CD14-positive monocyte (primary cell): ENCODE measurements around the gene HIVEP3. TPM values are rescaled to one million over a fixed set of nuclear protein-coding genes. Genes with fewer than 3 reads are reported as not detected.

Experiments used
- DNase-seq, 3 donors: peaks; one replicate each; pipeline ENCODE4 v3.0.0-alpha.2; 2011 to 2022
- H2AFZ ChIP-seq: 2 replicates; pipeline ENCODE4 v1.6.0; 2012; ENCODE audit warnings: mild to moderate bottlenecking, low read depth, low read length, inconsistent platforms; ENCODE audit not compliant: insufficient read depth, poor library complexity, severe bottlenecking
- H3K27ac ChIP-seq, 2 donors: 1 replicate in 1 of 2; 2 replicates in 1 of 2; pipeline ENCODE4 v1.5.1; 2012 to 2013; ENCODE audit warnings: low read length in 2 of 2, control low read depth in 1 of 2, inconsistent platforms in 1 of 2, low read depth in 1 of 2, mild to moderate bottlenecking in 1 of 2
- H3K27me3 ChIP-seq, 2 donors: one replicate each; pipeline versions ENCODE4 v1.6.0 to v1.6.1; 2011 to 2013; ENCODE audit warnings: low read length in 2 of 2; ENCODE audit not compliant: control insufficient read depth in 2 of 2, insufficient read depth in 2 of 2
- H3K36me3 ChIP-seq, 2 donors: replicated peaks in 1 of 2; 1 replicate in 1 of 2; 2 replicates in 1 of 2; pipeline versions ENCODE4 v1.5.1 to v1.6.1; 2012 to 2013; ENCODE audit warnings: low read length in 2 of 2, control low read depth in 1 of 2, inconsistent platforms in 1 of 2, mild to moderate bottlenecking in 1 of 2; ENCODE audit not compliant: insufficient read depth in 2 of 2, control insufficient read depth in 1 of 2
- H3K4me1 ChIP-seq, 2 donors: 1 replicate in 1 of 2; 2 replicates in 1 of 2; pipeline versions ENCODE4 v1.5.1 to v1.6.1; 2012 to 2013; ENCODE audit warnings: low read length in 2 of 2, control low read depth in 1 of 2, inconsistent platforms in 1 of 2, mild to moderate bottlenecking in 1 of 2, moderate library complexity in 1 of 2; ENCODE audit not compliant: insufficient read depth in 2 of 2, control insufficient read depth in 1 of 2
- H3K4me2 ChIP-seq: replicated peaks from 2 replicates; pipeline ENCODE3; 2012; ENCODE audit warnings: low read length, moderate library complexity, mild to moderate bottlenecking; ENCODE audit not compliant: poor library complexity, severe bottlenecking; ENCODE audit errors: extremely low read depth
- H3K4me3 ChIP-seq, 3 experiments: fragments of 200-600 bp in 1 of 3; sonication (generic) in 1 of 3; replicated peaks in 1 of 3; 1 replicate in 2 of 3; 2 replicates in 1 of 3; pipeline ENCODE4 v1.5.1; 2011 to 2013; ENCODE audit warnings: low read length in 3 of 3, mild to moderate bottlenecking in 3 of 3, control low read depth in 2 of 3, low read depth in 2 of 3, inconsistent platforms in 1 of 3, moderate library complexity in 1 of 3
- H3K79me2 ChIP-seq: 2 replicates; pipeline ENCODE4 v1.6.0; 2012; ENCODE audit warnings: mild to moderate bottlenecking, control low read depth, inconsistent platforms, low read length, moderate library complexity; ENCODE audit not compliant: insufficient read depth
- H3K9ac ChIP-seq: 2 replicates; pipeline ENCODE4 v1.6.0; 2017; ENCODE audit warnings: low read length, mild to moderate bottlenecking; ENCODE audit not compliant: insufficient read depth, poor library complexity, severe bottlenecking
- H3K9me3 ChIP-seq, 2 donors: replicated peaks in 1 of 2; 1 replicate in 1 of 2; 2 replicates in 1 of 2; pipeline versions ENCODE4 v1.5.1 to v1.6.1; 2012 to 2013; ENCODE audit warnings: low read length in 2 of 2, control low read depth in 1 of 2; ENCODE audit not compliant: control insufficient read depth in 1 of 2, insufficient read depth in 1 of 2
- H4K20me1 ChIP-seq: 2 replicates; pipeline ENCODE4 v1.6.0; 2012; ENCODE audit warnings: mild to moderate bottlenecking, low read length, control low read depth, moderate library complexity; ENCODE audit not compliant: insufficient read depth
- H3K27ac Mint-ChIP-seq, 7 donors: one replicate each; pipeline ENCODE4 v1.8.0; 2020; ENCODE audit warnings: mild to moderate bottlenecking in 7 of 7, mixed read lengths in 7 of 7, moderate library complexity in 6 of 7, inconsistent platforms in 2 of 7
- H3K27me3 Mint-ChIP-seq, 3 donors: one replicate each; pipeline ENCODE4 v1.8.0; 2021 to 2022; ENCODE audit warnings: low read depth in 3 of 3, mild to moderate bottlenecking in 3 of 3, mixed read lengths in 3 of 3, moderate library complexity in 3 of 3, inconsistent platforms in 1 of 3
- H3K36me3 Mint-ChIP-seq, 2 donors: one replicate each; pipeline ENCODE4 v1.8.0; 2020; ENCODE audit warnings: mixed read lengths in 2 of 2, inconsistent platforms in 1 of 2, mild to moderate bottlenecking in 1 of 2
- H3K4me1 Mint-ChIP-seq: one replicate; pipeline ENCODE4 v1.8.0; 2020; ENCODE audit warnings: mild to moderate bottlenecking, mixed read lengths
- H3K4me3 Mint-ChIP-seq, 2 donors: one replicate each; pipeline ENCODE4 v1.8.0; 2020; ENCODE audit warnings: mild to moderate bottlenecking in 2 of 2, mixed read lengths in 2 of 2, moderate library complexity in 1 of 2
- H3K9me3 Mint-ChIP-seq, 7 donors: one replicate each; pipeline ENCODE4 v1.8.0; 2020 to 2022; ENCODE audit warnings: mixed read lengths in 7 of 7, mild to moderate bottlenecking in 6 of 7, moderate library complexity in 6 of 7, inconsistent platforms in 2 of 7
- CTCF ChIP-seq: fragments of 200-600 bp; IDR thresholded peaks from one replicate; pipeline ENCODE4 v1.8.0; 2022; ENCODE audit warnings: antibody characterized with exemption, mild to moderate bottlenecking
- WGBS: methylation state at CpG from one replicate; pipeline ENCODE4 v1.1.5; 2013; ENCODE audit warnings: missing lambda C conversion rate; ENCODE audit not compliant: insufficient coverage; 5-methylcytosine and 5-hydroxymethylcytosine counted together
- intact Hi-C, 2 donors: fragments of 100-400 bp; cut with micrococcal nuclease; formaldehyde crosslinking; loops; one replicate each; pipeline versions ENCODE4 v1.15.0 to v1.15.1; 2023
- polyA plus RNA-seq, 3 donors: library from polyadenylated mRNA; depleted of rRNA in 1 of 3; unstranded in 2 of 3; stranded (reverse) in 1 of 3; fragments of 300-500 nt in 2 of 3; fragments of >200 nt in 1 of 3; fragmentation: Illumina TruSeq in 2 of 3; gene quantifications; 1 replicate in 2 of 3; 2 replicates in 1 of 3; pipeline ENCODE4 v1.2.3, GENCODE V29; 2012 to 2021

The HIVEP3 gene
- polyA plus RNA-seq, 3 donors: 1.2 to 3.7 (median 1.8) TPM

GRCh38 chr1:41892301-41892781, 26.4 kb downstream of the HIVEP3 start:
- H3K4me1 ChIP-seq: peaks cover 22 to 34% of the 10 kb centered on the region in 2 donors

GRCh38 chr1:41891199-41891896, 27.4 kb downstream of the HIVEP3 start:
- no peaks in the 10 kb centered on the region for H3K79me2 ChIP-seq
- Mint-ChIP-seq H3K27ac (peak overlapping the region; percentile 91 to 96 (median 93)), H3K27me3 (no peaks in the 10 kb centered on the region), H3K36me3 (no peaks in the 10 kb centered on the region), H3K4me1 (peaks cover 36% of the 10 kb centered on the region), H3K9me3 (no peaks in the 10 kb centered on the region), H3K4me3 (peak overlapping the region; percentile 88 to 96)
- H3K4me1 ChIP-seq: peaks cover 22 to 34% of the 10 kb centered on the region in 2 donors
- H4K20me1 ChIP-seq: no peaks in the 10 kb centered on the region
- peak overlapping the region; percentile 71 for H3K9ac ChIP-seq
- peak overlapping the region; percentile 61 to 91 for H3K27ac ChIP-seq
- no peaks in the 10 kb centered on the region for H3K36me3 ChIP-seq
- intact Hi-C loops: loop anchor here in 1 of 2 donors (5.0 kb wide), 1 partner anchor 49 kb away; no protein-coding TSS in a partner anchor
- TF ChIP-seq CTCF: peak; percentile 46
- DNase-seq: peak; percentile 49 to 89 (median 53)
- peak overlapping the region; percentile 48 to 88 (median 83) for H3K4me3 ChIP-seq
- no peaks in the 10 kb centered on the region for H3K27me3 ChIP-seq
- H2AFZ ChIP-seq: peak overlapping the region; percentile 89
- H3K4me2 ChIP-seq: peak overlapping the region; percentile 81
- no peaks in the 10 kb centered on the region for H3K9me3 ChIP-seq
- WGBS: 0% methylated on average over 4 of the region's 9 CpGs

More at GRCh38 chr1:41892301-41892781, 26.4 kb downstream of the HIVEP3 start:
- TF ChIP-seq CTCF: no peak
- no peaks in the 10 kb centered on the region for H3K27me3 ChIP-seq
- intact Hi-C loops: loop anchor here in 1 of 2 donors (5.0 kb wide), 1 partner anchor 50 kb away; no protein-coding TSS in a partner anchor
- H3K9ac ChIP-seq: no peak overlapping the region
- H3K27ac Mint-ChIP-seq: peak overlapping the region in 2 of 7 donors; percentile 19 to 93
- H3K4me3 Mint-ChIP-seq: no peak overlapping the region
- peaks cover 0 to 1% (median 0%) of the 10 kb centered on the region in 3 donors for H3K27me3 Mint-ChIP-seq
- DNase-seq: no peak
- no peaks in the 10 kb centered on the region for H4K20me1 ChIP-seq
- 60% methylated on average over 3 of the region's 5 CpGs for WGBS
- no peaks in the 10 kb centered on the region for H3K36me3 Mint-ChIP-seq
- H3K4me2 ChIP-seq: peak overlapping the region; percentile 81
- no peaks in the 10 kb centered on the region for H3K9me3 ChIP-seq
- H3K27ac ChIP-seq: no peak overlapping the region
- H3K36me3 ChIP-seq: no peaks in the 10 kb centered on the region
- no peaks in the 10 kb centered on the region for H3K79me2 ChIP-seq
- H3K4me1 Mint-ChIP-seq: peaks cover 36% of the 10 kb centered on the region
- peak overlapping the region; percentile 89 for H2AFZ ChIP-seq
- no peak overlapping the region for H3K4me3 ChIP-seq
- H3K9me3 Mint-ChIP-seq: no peaks in the 10 kb centered on the region
